GM12874 (cell line): ENCODE results near the gene KDELR1.

Experiments
- TF ChIP-seq, protein P1 (sequence below): IDR thresholded peaks from 2 replicates; pipeline ENCODE4 v1.5.1; 2011; ENCODE audit warnings: low read depth, mild to moderate bottlenecking, control low read depth, low read length, moderate library complexity; ENCODE audit not compliant: insufficient read depth

Gene KDELR1

DNA sequence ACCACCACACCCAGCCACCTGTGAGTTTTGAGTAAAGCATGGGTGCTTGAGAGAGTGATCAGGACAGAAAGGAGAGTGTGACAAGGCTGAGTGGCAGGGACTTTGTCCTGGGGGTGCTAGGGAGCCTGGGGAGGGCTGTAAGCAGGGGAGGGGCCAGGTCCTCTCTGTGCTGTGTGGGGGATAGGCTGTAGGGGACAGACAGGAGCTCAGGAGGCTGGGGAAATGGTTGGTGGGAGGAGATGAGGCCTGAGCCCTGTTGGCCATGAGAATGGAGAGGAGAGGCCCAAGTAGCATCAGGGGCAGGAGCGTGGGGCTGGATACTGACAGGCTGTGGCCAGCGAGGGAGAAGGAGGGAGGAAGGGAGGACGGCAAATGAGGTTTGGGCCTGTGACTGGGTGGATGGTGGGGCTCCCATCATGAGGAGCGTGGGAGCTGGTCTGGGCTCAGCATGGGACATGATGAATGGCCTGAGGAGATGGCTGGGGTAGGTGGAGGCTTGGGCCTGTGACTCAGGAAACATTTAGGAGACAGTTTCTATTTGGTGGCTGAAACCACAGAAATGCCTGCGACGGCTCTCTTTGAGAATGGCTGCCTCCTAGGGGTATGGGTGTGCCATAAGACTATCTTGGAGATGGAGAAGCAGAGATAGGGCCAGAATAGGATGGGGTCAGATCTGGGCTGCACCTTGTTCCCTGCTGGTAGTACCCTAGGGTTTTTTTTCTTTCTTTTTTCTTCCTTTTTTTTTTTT is 27.1 kb upstream of the KDELR1 start:
- TF ChIP-seq, protein P1, sequence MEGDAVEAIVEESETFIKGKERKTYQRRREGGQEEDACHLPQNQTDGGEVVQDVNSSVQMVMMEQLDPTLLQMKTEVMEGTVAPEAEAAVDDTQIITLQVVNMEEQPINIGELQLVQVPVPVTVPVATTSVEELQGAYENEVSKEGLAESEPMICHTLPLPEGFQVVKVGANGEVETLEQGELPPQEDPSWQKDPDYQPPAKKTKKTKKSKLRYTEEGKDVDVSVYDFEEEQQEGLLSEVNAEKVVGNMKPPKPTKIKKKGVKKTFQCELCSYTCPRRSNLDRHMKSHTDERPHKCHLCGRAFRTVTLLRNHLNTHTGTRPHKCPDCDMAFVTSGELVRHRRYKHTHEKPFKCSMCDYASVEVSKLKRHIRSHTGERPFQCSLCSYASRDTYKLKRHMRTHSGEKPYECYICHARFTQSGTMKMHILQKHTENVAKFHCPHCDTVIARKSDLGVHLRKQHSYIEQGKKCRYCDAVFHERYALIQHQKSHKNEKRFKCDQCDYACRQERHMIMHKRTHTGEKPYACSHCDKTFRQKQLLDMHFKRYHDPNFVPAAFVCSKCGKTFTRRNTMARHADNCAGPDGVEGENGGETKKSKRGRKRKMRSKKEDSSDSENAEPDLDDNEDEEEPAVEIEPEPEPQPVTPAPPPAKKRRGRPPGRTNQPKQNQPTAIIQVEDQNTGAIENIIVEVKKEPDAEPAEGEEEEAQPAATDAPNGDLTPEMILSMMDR = no peak

GRCh38 chr19:48417421-48417820 is 26.1 kb upstream of the KDELR1 start:
- TF ChIP-seq, protein P1 = no peak

GRCh38 chr19:48415806-48416221 is 24.5 kb upstream of the KDELR1 start:
- TF ChIP-seq, protein P1 = no peak

- TF ChIP-seq, protein P1 = no peak
Observed at GRCh38 chr19:48415395-48415794, 24.0 kb upstream of the KDELR1 start.

GRCh38 chr19:48413879-48414587 is 22.7 kb upstream of the KDELR1 start:
- TF ChIP-seq, protein P1 = no peak

DNA sequence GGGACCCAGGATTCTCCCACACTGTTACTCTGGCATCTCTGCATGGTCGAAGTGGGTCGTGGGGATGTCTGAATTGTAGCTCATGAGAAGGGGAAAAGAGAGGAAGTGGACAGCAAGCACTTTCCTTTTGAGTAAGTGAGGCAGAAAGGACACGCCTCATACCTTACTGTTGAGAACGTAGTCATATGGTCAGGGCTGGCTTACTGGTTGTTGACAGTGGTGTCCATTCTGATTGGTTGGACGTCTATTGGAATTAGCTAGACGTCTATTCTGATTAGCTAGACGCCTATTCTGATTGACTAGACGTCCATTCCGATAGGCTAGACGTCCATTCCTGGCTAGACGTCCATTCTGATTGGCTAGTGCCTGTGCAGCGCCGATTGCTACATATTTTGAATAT is 14.5 kb upstream of the KDELR1 start:
- TF ChIP-seq, protein P1 = no peak

- TF ChIP-seq, protein P1 = no peak
Observed at GRCh38 chr19:48405010-48405659, 13.8 kb upstream of the KDELR1 start.
